Measurements from ENCODE around the gene MT1A.
A peak's percentile ranks its signal among the peaks of the same experiment; 100 is the strongest.

The MT1A gene

GRCh38 chr16:56681939-56682702 lies 43.7 kb downstream of the MT1A start, which contains the start of gene MT1X:
MT1X (plus strand) TSS chr16:56682470; CDS start chr16:56682541, 71 bp downstream.
- DNase-seq = peak; percentile 83

GRCh38 chr16:56682703-56683397 lies 44.4 kb downstream of the MT1A start:
- no peak for DNase-seq

GRCh38 chr16:56683424-56684172 lies 45.1 kb downstream of the MT1A start:
- DNase-seq = no peak

DNA sequence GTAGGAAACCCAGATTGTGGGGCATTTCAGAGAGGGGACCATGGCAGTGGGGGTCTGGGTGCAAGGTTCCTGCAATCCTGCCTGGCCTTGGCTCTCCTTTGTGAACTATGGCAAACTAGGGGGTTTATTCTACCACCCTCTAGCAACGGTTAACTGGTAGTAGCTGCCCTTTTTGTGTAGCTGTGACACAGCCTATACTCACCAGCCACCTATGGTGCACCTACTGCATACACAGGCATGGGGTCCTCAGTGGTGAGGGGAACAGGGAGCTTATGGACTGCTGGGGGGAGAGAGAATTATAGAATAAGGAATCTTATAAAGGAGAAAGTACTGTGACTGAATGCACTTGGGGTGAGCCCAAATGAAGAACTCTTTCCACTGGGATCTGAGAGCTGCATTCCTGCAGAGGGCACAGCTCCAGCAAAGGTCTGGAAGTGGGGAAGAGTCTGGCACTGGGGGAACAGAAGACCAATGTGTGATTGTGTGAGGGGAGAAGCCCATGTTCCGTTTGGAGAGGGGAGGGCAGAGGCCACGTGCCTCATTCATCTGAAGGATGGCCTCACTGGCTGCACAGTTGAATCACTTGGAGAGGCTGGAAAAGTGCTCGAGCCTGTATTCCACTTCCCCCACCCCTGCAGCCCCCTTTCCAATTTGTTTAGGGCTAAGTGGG lies 45.9 kb downstream of the MT1A start:
- DNase-seq = no peak

DNA sequence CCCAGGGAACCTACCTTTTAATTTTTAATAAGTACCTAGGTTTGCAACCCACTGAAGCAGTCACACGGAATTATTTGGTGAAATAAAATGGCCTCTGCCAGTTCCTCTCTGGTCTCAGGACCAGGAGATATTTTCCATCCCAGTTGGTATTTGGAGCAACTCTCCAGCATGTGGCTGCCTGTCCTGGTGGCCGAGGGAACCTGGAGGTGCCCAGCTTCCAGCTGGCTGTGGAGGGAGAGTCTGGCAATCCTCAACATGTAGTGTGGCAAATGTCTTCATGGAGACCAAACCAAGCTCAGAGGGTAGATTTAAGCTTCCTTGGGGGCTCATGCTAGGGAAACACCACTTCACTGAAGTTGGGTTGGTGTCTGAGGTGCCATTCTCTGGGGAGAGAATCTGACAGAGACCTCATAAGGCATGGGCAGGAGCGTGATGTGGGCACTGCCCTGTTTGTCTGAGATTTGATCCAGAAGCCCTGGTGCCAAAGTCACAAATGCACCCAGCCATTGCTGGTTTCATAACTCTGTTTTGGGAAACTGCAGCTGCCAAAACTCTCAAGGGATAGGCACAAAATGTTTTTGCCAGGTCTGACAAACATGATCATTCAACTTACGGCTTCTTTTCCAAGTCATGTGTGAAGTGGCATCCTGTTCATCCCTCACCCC lies 46.6 kb downstream of the MT1A start:
- DNase-seq = no peak

GRCh38 chr16:56686758-56687157 lies 48.3 kb downstream of the MT1A start:
- no peak for DNase-seq

- DNase-seq = no peak
Measured at GRCh38 chr16:56688762-56689161, 50.3 kb downstream of the MT1A start.

DNA sequence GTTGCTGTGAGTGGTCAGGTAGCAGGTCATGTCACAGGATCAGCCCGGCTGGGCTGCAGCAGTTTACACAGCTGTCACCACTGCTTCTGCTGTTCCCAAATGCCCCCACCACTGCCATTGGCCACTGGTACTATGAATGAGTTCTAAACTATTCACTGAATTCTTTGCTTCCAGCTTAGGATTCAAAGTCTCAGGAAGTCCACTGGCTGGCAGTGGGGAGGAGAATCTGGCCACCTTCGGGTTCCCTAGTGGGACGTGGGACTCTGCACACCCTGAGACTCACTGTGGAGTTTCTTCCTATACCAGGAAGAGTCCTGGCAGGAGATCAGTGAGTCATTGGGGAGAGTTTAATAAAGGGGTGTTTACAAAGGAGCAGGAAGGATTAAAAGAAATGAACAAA lies 50.7 kb downstream of the MT1A start:
- no peak for DNase-seq

Data from OCI-M1 (cell line).